ENCODE data around the gene MAD1L1.

The MAD1L1 gene

GRCh38 chr7:2080060-2080387 lies 152.7 kb downstream of the MAD1L1 start (continued):
- TF ChIP-seq OSR1 (CRISPR knock-in tag; IDR thresholded peaks at IDR 0.05) = no peak
- no peak for TF ChIP-seq CREB5 (CRISPR knock-in tag; IDR thresholded peaks at IDR 0.05; ENCODE audit: low read depth)
- no peak for TF ChIP-seq CSRNP3 (CRISPR knock-in tag; IDR thresholded peaks at IDR 0.05)
- TF ChIP-seq ISL1 (CRISPR knock-in tag; IDR thresholded peaks at IDR 0.05) = no peak
- no peak for TF ChIP-seq GLIS3 (CRISPR knock-in tag; IDR thresholded peaks at IDR 0.05)
- no peak for TF ChIP-seq ZC3H10 (CRISPR knock-in tag; IDR thresholded peaks at IDR 0.05)
- TF ChIP-seq CSDC2 (CRISPR knock-in tag; IDR thresholded peaks at IDR 0.05) = no peak
- no peak for TF ChIP-seq ZNF565 (CRISPR knock-in tag; conservative IDR thresholded peaks at IDR 0.05; ENCODE audit: low read depth)
- TF ChIP-seq RARB (CRISPR knock-in tag; IDR thresholded peaks at IDR 0.05) = no peak

- no peak for TF ChIP-seq CSDC2 (CRISPR knock-in tag; IDR thresholded peaks at IDR 0.05)
- no peak for TF ChIP-seq TOX (CRISPR knock-in tag; IDR thresholded peaks at IDR 0.05; ENCODE audit: borderline replicate concordance)
- TF ChIP-seq ARNTL (CRISPR knock-in tag; IDR thresholded peaks at IDR 0.05; ENCODE audit: borderline replicate concordance, low read depth) = no peak
- TF ChIP-seq PPARA (CRISPR knock-in tag; IDR thresholded peaks at IDR 0.05; ENCODE audit: borderline replicate concordance) = no peak
- TF ChIP-seq ZFP30 (CRISPR knock-in tag; IDR thresholded peaks at IDR 0.05) = no peak
- TF ChIP-seq TCF4 (CRISPR knock-in tag; IDR thresholded peaks at IDR 0.05; ENCODE audit: borderline replicate concordance) = no peak
- no peak for TF ChIP-seq POU6F1 (CRISPR knock-in tag; IDR thresholded peaks at IDR 0.05; ENCODE audit: borderline replicate concordance, low read depth)
- TF ChIP-seq ISL1 (CRISPR knock-in tag; IDR thresholded peaks at IDR 0.05) = no peak
- TF ChIP-seq ZFP3 (CRISPR knock-in tag; IDR thresholded peaks at IDR 0.05) = no peak
- TF ChIP-seq ZNF565 (CRISPR knock-in tag; conservative IDR thresholded peaks at IDR 0.05; ENCODE audit: low read depth) = no peak
- no peak for TF ChIP-seq GLIS3 (CRISPR knock-in tag; IDR thresholded peaks at IDR 0.05)
- no peak for TF ChIP-seq ZNF8 (CRISPR knock-in tag; IDR thresholded peaks at IDR 0.05)
- no peak for TF ChIP-seq CSRNP3 (CRISPR knock-in tag; IDR thresholded peaks at IDR 0.05)
- no peak for TF ChIP-seq CREB5 (CRISPR knock-in tag; IDR thresholded peaks at IDR 0.05; ENCODE audit: low read depth)
- TF ChIP-seq BACH2 (CRISPR knock-in tag; IDR thresholded peaks at IDR 0.05; ENCODE audit: borderline replicate concordance) = no peak
- ATAC-seq = no peak
Measured at GRCh38 chr7:2079332-2080059, 153.2 kb downstream of the MAD1L1 start.

- no peak for ATAC-seq
- no peak for TF ChIP-seq ISL1 (CRISPR knock-in tag; IDR thresholded peaks at IDR 0.05)
- TF ChIP-seq TSHZ2 (CRISPR knock-in tag; IDR thresholded peaks at IDR 0.05) = no peak
- no peak for TF ChIP-seq ARNTL (CRISPR knock-in tag; IDR thresholded peaks at IDR 0.05; ENCODE audit: borderline replicate concordance, low read depth)
- no peak for TF ChIP-seq SNAI2 (CRISPR knock-in tag; IDR thresholded peaks at IDR 0.05)
- no peak for TF ChIP-seq PPARA (CRISPR knock-in tag; IDR thresholded peaks at IDR 0.05; ENCODE audit: borderline replicate concordance)
- no peak for TF ChIP-seq POU6F1 (CRISPR knock-in tag; IDR thresholded peaks at IDR 0.05; ENCODE audit: borderline replicate concordance, low read depth)
- no peak for TF ChIP-seq ZNF70 (CRISPR knock-in tag; IDR thresholded peaks at IDR 0.05)
- no peak for TF ChIP-seq ZFP3 (CRISPR knock-in tag; IDR thresholded peaks at IDR 0.05)
- no peak for TF ChIP-seq ZNF8 (CRISPR knock-in tag; IDR thresholded peaks at IDR 0.05)
- no peak for TF ChIP-seq GLIS3 (CRISPR knock-in tag; IDR thresholded peaks at IDR 0.05)
- no peak for TF ChIP-seq BACH2 (CRISPR knock-in tag; IDR thresholded peaks at IDR 0.05; ENCODE audit: borderline replicate concordance)
- TF ChIP-seq RARB (CRISPR knock-in tag; IDR thresholded peaks at IDR 0.05) = no peak
- no peak for TF ChIP-seq CSDC2 (CRISPR knock-in tag; IDR thresholded peaks at IDR 0.05)
- TF ChIP-seq CREB5 (CRISPR knock-in tag; IDR thresholded peaks at IDR 0.05; ENCODE audit: low read depth) = no peak
- no peak for TF ChIP-seq ESRRG (CRISPR knock-in tag; IDR thresholded peaks at IDR 0.05)
- TF ChIP-seq TOX (CRISPR knock-in tag; IDR thresholded peaks at IDR 0.05; ENCODE audit: borderline replicate concordance) = no peak
Measured at GRCh38 chr7:2078899-2079298, 153.8 kb downstream of the MAD1L1 start.

Measured in SK-N-SH treated with all-trans-retinoic acid at 6 μM for 48 hours (cell line).